ENCODE measurements around the gene HIC1. TPM values are rescaled to one million over a fixed set of nuclear protein-coding genes. Genes with fewer than 3 reads are reported as not detected.

HIC1 gene
- total and polyA plus RNA-seq, 2 of the 4 experiments (the other 2 are of a cell fraction) = 10.4 to 23.0 TPM

DNA sequence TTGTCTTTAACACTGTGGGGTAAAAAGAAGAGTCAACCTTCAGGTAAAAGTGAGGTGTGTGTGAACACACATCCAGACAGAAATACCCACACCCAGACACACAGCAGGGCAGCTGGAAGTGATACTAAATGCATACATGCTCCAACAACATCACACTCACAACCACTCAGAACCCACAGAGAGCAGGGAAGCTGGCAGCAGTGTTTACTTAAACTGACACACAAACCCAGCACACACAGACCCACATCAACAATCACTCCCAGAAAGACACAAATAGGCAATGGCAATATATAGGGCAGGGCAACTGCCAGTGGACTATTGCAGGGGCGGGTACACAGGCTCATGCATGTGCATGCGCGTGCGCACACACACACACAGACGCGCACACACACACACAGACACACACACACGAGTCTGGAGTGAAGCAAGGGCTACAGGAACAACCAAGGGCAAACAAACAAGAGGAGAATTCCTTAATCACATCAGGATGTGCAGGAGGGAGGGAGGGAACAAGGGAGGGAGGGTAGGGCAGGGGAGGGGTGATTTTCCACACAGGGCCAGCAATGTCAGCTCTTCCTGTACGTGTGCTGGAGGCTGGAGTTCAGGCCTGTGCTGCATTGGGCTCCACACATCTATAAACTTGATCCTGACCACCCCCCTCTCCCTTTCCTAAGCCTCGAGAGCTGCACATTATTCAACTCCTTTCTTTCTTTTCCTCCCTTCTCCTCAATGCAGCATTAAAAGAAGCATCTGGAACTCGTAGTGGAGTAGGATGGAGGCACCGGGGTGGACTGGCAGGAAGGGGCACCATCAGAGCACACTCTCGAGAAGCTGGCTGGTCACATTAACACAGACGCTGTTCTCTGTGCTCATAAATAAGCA lies 30.1 kb downstream of the HIC1 start (continued):
- TF ChIP-seq MXI1 (IDR thresholded peaks at IDR 0.05; ENCODE audit: borderline replicate concordance, low read depth, low read length) (no peak), MAFK (IDR thresholded peaks at IDR 0.05; ENCODE audit: low read depth, low read length) (no peak), CHD1 (IDR thresholded peaks at IDR 0.05; ENCODE audit: low read depth, low read length) (no peak)

DNA sequence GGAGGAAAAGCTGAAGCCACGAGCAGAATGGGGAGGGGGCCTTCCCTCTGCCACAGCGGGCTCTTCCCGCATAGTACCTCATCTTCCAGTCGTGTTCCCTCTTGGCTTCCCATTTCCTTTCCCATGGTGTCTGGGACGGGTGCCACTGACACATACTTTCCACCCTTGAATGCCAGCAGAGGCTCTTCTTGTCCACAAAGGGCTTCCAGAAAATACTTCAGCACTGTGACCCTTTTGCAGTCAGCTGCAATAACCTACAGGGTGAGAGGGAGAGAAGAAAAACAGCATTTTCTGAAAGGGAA lies 30.7 kb downstream of the HIC1 start:
- POLR2A ChIA-PET (ENCODE audit: unreplicated experiment) = no interaction called here
- peak overlapping the region; percentile 87; the same call in 2 of the 3 replicates for H2BK15ac ChIP-seq (ENCODE audit: low read depth, low read length)
- no peaks in the 10 kb centered on the region for H3K27me3 ChIP-seq (ENCODE audit: control insufficient read depth, insufficient read depth, low read length)
- peak overlapping the region; percentile 92 for H4K91ac ChIP-seq (ENCODE audit: insufficient read depth, low read depth, low read length)
- H2AK5ac ChIP-seq (ENCODE audit: low read depth, low read length) = peak overlapping the region; percentile 87
- H3K18ac ChIP-seq (ENCODE audit: low read depth, low read length) = peak overlapping the region; percentile 75
- no peaks in the 10 kb centered on the region for H4K20me1 ChIP-seq (ENCODE audit: insufficient read depth, low read length)
- peak overlapping the region; percentile 76 for H4K5ac ChIP-seq (ENCODE audit: low read depth, low read length)
- peak overlapping the region; percentile 85 for H2AK9ac ChIP-seq (replicated peaks; ENCODE audit: low read depth, low read length, poor library complexity)
- dilution Hi-C loops (cut with HindIII; ENCODE audit: low sequenced_read_pairs, unreplicated experiment) (no loop called here), in situ Hi-C loops (cut with MboI; ENCODE audit: low sequenced_read_pairs) (no loop called here), intact Hi-C loops (cut with micrococcal nuclease) (no loop called here)
- no CpG with 5 or more reads among the region's 5 CpGs for WGBS, 2 experiments (ENCODE audit: extremely low coverage in 2 of 2, insufficient read length in 1 of 2)
- H3K4ac ChIP-seq (ENCODE audit: low read depth, low read length) = peak overlapping the region; percentile 86
- peak overlapping the region; percentile 54 for H2AFZ ChIP-seq (replicated peaks; ENCODE audit: low read length, poor library complexity)
- peak overlapping the region; percentile 88 for H3K23ac ChIP-seq (ENCODE audit: low read depth, low read length)
- H2BK5ac ChIP-seq (ENCODE audit: low read depth, low read length, poor library complexity, severe bottlenecking) = peak overlapping the region; percentile 85
- no peaks in the 10 kb centered on the region for H3K9me3 ChIP-seq (ENCODE audit: control insufficient read depth, insufficient read depth, low read length)
- peak overlapping the region; percentile 52 to 93 for H4K8ac ChIP-seq (ENCODE audit: low read depth in 2 of 2, low read length in 2 of 2)
- peaks cover 56% of the 10 kb centered on the region for H3K9me1 ChIP-seq (ENCODE audit: insufficient read depth, low read length)
- CTCF ChIA-PET = interaction anchor here (1.7 to 2.9 kb wide), 2 partner anchors 9 to 159 kb away, joined by 6 to 12 read pairs; no protein-coding TSS in a partner anchor
- peak overlapping the region; percentile 12 for H3K4me2 ChIP-seq (ENCODE audit: low read depth, low read length)
- BruUV-seq (replicated peaks) = no TSS peak
- H3K36me3 ChIP-seq (ENCODE audit: control insufficient read depth, insufficient read depth, low read length) = peaks cover 16% of the 10 kb centered on the region
- H3K4me3 ChIP-seq (ENCODE audit: insufficient read depth, low read depth, low read length) = no peak overlapping the region
- peak overlapping the region; percentile 97 for H3K14ac ChIP-seq (replicated peaks; ENCODE audit: low read depth, low read length)
- peak overlapping the region; percentile 81 for H2BK20ac ChIP-seq (ENCODE audit: low read depth, low read length)
- TF ChIP-seq MAFK (IDR thresholded peaks at IDR 0.05; ENCODE audit: low read depth, low read length) (no peak), CEBPB (IDR thresholded peaks at IDR 0.05; ENCODE audit: low read depth, low read length) (no peak), BHLHE40 (IDR thresholded peaks at IDR 0.05; ENCODE audit: low read depth, low read length) (no peak), MAZ (IDR thresholded peaks at IDR 0.05; ENCODE audit: borderline replicate concordance, low read depth, low read length) (no peak), POLR2A (IDR thresholded peaks at IDR 0.05; ENCODE audit: low read depth, low read length) (no peak)
- TF ChIP-seq, protein P1, sequence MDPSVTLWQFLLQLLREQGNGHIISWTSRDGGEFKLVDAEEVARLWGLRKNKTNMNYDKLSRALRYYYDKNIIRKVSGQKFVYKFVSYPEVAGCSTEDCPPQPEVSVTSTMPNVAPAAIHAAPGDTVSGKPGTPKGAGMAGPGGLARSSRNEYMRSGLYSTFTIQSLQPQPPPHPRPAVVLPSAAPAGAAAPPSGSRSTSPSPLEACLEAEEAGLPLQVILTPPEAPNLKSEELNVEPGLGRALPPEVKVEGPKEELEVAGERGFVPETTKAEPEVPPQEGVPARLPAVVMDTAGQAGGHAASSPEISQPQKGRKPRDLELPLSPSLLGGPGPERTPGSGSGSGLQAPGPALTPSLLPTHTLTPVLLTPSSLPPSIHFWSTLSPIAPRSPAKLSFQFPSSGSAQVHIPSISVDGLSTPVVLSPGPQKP (IDR thresholded peaks at IDR 0.05; ENCODE audit: borderline replicate concordance, low read depth, low read length) = no peak
- TF ChIP-seq, protein P2, sequence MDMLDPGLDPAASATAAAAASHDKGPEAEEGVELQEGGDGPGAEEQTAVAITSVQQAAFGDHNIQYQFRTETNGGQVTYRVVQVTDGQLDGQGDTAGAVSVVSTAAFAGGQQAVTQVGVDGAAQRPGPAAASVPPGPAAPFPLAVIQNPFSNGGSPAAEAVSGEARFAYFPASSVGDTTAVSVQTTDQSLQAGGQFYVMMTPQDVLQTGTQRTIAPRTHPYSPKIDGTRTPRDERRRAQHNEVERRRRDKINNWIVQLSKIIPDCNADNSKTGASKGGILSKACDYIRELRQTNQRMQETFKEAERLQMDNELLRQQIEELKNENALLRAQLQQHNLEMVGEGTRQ (IDR thresholded peaks at IDR 0.05; ENCODE audit: low read depth, low read length) = no peak
- peaks cover 5 to 96% of the 10 kb centered on the region in 2 experiments; a peak in 3 of 4 replicates for H3K79me1 ChIP-seq (ENCODE audit: low read depth in 1 of 2, low read length in 2 of 2)
- peak overlapping the region; percentile 50 for H3K9ac ChIP-seq (ENCODE audit: low read depth, low read length)
- ATAC-seq (ENCODE audit: low read depth) (no peak), DNase-seq (peak; percentile 69)
- peaks cover 39% of the 10 kb centered on the region for H3K4me1 ChIP-seq (ENCODE audit: control insufficient read depth, insufficient read depth, low read length)
- peak overlapping the region; percentile 77 for H3K27ac ChIP-seq (ENCODE audit: insufficient read depth, low read length)
- peak overlapping the region; percentile 66; the same call in 1 of the 2 replicates for H3K56ac ChIP-seq (ENCODE audit: extremely low read depth, insufficient read depth, low read length)
- H2BK120ac ChIP-seq (ENCODE audit: low read depth, low read length) = peak overlapping the region; percentile 58
